ENCODE data around the gene IL1RAPL2. TPM values are rescaled to one million over a fixed set of nuclear protein-coding genes. Genes with fewer than 3 reads are reported as not detected.

Gene IL1RAPL2
- total and polyA plus RNA-seq, 11 donors, result 0.08 to 0.16 (median 0.10) TPM; not detected in 8

DNA sequence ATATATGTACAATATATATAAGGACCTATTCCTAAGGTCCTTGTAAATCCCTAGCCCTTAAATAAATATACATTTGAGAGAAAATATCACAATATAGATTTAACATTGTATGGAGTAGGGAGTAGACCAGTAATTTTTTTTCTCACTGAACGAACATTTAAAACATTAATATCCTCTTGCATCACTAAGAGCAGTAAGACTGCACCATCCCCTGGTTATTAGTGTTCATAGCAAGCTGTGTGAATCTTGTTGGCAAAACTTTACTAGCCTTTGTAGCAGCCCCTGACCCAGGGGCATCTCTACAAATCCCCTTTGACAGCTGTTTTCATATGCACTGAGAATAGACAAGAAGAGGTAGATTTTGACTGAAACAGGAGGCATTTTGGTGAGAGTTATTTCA is 146.5 kb downstream of the IL1RAPL2 start:
- intact Hi-C loops (cut with DNase I), result no loop called here
- WGBS, 4 donors, result 16 to 29% (median 24%) methylated on average over 1 of the region's 1 CpG
- ATAC-seq (no peak), DNase-seq (no peak)
- H3K27me3 ChIP-seq, result peaks cover 0 to 14% (median 0%) of the 10 kb centered on the region in 9 donors
- no peaks in the 10 kb centered on the region for H3K36me3 ChIP-seq
- H3K4me1 ChIP-seq, result no peaks in the 10 kb centered on the region
- no peak for TF ChIP-seq POLR2A (IDR thresholded peaks at IDR 0.05)
- TF ChIP-seq, protein P1, sequence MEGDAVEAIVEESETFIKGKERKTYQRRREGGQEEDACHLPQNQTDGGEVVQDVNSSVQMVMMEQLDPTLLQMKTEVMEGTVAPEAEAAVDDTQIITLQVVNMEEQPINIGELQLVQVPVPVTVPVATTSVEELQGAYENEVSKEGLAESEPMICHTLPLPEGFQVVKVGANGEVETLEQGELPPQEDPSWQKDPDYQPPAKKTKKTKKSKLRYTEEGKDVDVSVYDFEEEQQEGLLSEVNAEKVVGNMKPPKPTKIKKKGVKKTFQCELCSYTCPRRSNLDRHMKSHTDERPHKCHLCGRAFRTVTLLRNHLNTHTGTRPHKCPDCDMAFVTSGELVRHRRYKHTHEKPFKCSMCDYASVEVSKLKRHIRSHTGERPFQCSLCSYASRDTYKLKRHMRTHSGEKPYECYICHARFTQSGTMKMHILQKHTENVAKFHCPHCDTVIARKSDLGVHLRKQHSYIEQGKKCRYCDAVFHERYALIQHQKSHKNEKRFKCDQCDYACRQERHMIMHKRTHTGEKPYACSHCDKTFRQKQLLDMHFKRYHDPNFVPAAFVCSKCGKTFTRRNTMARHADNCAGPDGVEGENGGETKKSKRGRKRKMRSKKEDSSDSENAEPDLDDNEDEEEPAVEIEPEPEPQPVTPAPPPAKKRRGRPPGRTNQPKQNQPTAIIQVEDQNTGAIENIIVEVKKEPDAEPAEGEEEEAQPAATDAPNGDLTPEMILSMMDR (IDR thresholded peaks at IDR 0.05), result peak in 1 of 12 donors; percentile 9
- no peak overlapping the region for H3K27ac ChIP-seq
- no peaks in the 10 kb centered on the region for H3K9me3 ChIP-seq
- H3K4me3 ChIP-seq, result no peak overlapping the region

DNA sequence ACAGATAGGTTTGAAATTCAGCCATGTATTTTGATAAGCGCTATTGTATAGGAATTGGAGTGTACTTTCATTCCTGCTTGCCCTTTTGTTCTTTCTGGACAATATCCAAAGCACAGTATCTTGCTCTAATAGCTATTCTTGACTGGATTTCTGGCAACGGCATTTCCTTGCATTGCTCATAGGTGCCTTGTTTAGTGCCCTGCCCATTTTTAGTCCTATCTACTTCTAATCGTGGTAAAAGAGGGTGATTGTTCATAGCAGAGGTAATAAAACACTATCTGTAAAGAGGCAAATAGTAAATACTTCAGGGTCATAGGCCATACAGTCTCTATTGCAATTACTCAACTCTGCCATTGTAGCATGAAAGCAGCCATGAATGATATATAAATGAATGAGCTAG is 155.9 kb downstream of the IL1RAPL2 start:
- intact Hi-C loops (cut with DNase I), result no loop called here
- 50 to 58% (median 56%) methylated on average over 3 of the region's 3 CpGs for WGBS, 4 donors
- Histone ChIP-seq H3K9me3 (no peaks in the 10 kb centered on the region), H3K4me1 (no peaks in the 10 kb centered on the region), H3K4me3 (no peak overlapping the region), H3K27ac (no peak overlapping the region), H3K36me3 (no peaks in the 10 kb centered on the region), H3K27me3 (no peaks in the 10 kb centered on the region)
- ATAC-seq (no peak), DNase-seq (no peak)
- TF ChIP-seq, protein P1 (IDR thresholded peaks at IDR 0.05), result no peak
- no peak for TF ChIP-seq POLR2A (IDR thresholded peaks at IDR 0.05)

DNA sequence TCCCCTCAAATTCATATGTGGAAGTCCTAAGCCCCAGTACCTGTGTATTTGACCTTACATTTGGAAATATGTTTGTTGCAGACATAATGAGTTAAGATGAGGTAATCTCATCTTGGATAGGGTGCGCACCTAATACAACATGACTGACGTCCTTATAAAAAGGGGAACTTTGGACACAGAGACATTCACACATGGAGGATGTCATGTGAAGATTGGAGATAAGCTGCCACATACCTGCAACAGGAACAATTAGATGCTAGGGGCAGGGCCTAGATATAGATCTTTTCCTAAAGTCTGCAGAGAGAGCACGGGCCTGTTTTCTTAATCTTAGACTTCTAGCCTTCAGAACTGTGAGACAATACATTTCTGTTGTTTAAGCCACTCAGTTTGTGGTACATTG is 162.5 kb downstream of the IL1RAPL2 start:
- no peaks in the 10 kb centered on the region for H3K27me3 ChIP-seq
- no peaks in the 10 kb centered on the region for H3K4me1 ChIP-seq
- no peaks in the 10 kb centered on the region for H3K9me3 ChIP-seq
- 65 to 82% (median 69%) methylated on average over 3 of the region's 3 CpGs for WGBS, 4 donors
- intact Hi-C loops (cut with DNase I), result no loop called here
- DNase-seq (no peak), ATAC-seq (no peak)
- TF ChIP-seq, protein P1 (IDR thresholded peaks at IDR 0.05), result no peak
- TF ChIP-seq POLR2A (IDR thresholded peaks at IDR 0.05), result no peak
- H3K36me3 ChIP-seq, result no peaks in the 10 kb centered on the region
- no peak overlapping the region for H3K27ac ChIP-seq
- no peak overlapping the region for H3K4me3 ChIP-seq

DNA sequence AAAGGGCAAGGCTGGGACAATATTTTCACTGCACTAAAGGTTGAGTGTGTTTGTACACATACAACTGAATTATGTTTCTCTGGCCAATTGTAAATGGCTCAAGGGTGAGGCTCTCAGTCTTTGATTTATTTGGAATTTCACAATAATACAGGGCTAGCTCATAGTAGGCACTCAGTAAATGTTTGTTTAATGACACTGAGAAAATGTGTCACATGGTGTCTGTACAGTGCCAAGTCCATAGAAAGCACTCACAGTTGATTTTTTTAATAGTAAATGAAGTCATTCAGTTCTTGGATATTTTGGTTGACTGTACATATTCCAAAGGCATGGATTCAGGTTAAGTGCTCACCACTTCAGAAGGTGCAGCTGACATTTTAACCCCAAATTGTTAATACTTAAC is 176.4 kb downstream of the IL1RAPL2 start:
- no peak for ATAC-seq
- no peak overlapping the region for H3K27ac ChIP-seq
- no peak for DNase-seq
- H3K36me3 ChIP-seq, result no peaks in the 10 kb centered on the region
- H3K4me1 ChIP-seq, result no peaks in the 10 kb centered on the region
- intact Hi-C loops (cut with DNase I), result no loop called here
- no peaks in the 10 kb centered on the region for H3K9me3 ChIP-seq
- H3K27me3 ChIP-seq, result peaks cover 0 to 6% (median 0%) of the 10 kb centered on the region in 9 donors
- no peak overlapping the region for H3K4me3 ChIP-seq
- TF ChIP-seq POLR2A (IDR thresholded peaks at IDR 0.05), result no peak
- TF ChIP-seq, protein P1 (IDR thresholded peaks at IDR 0.05), result no peak

All from heart left ventricle (tissue), 16 donors.